DOHH2 (cell line): ENCODE measurements around the gene GLRX3.

Experiments
- CTCF ChIP-seq: fragments of 200-600 bp; sonication (generic); IDR thresholded peaks from one replicate; pipeline ENCODE4 v1.5.1; 2014; ENCODE audit warnings: antibody characterized with exemption, mild to moderate bottlenecking, low read depth, low read length; ENCODE audit not compliant: poor library complexity, severe bottlenecking
- EZH2phosphoT487 ChIP-seq: fragments of 200-600 bp; sonication (generic); IDR thresholded peaks from 2 replicates; pipeline ENCODE4 v1.6.1; 2017; ENCODE audit warnings: borderline replicate concordance, mild to moderate bottlenecking, antibody characterized with exemption, low read length, moderate library complexity, mixed read lengths

DNA sequence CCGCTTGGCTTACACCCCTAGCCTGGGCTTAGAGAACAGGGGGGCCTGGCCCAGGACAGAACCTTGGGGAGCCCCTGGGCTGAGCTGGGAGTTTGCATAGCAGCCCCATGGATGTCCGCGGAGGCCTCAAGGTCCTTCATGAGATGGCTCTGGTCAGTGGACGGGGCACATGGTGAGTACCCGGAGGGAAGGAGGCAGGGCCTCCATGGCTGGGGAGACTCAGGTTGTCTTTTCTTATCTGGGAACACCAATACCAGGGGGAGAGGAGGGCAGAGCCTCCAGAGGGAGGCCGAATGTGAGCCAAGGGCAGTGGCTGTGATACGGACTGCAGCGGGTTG lies 64.8 kb downstream of the GLRX3 start:
- no peak for TF ChIP-seq CTCF
- TF ChIP-seq EZH2phosphoT487 = no peak
